K562 (cell line): ENCODE data around the gene RELA. TPM values are rescaled to one million over a fixed set of nuclear protein-coding genes. Genes with fewer than 3 reads are reported as not detected.
A peak's percentile ranks its signal among the peaks of the same experiment; 100 is the strongest.

ENCODE experiments used
- BRCA1 ChIP-seq, 2 experiments: fragments of 450-650 bp in 1 of 2; sonication (generic) in 1 of 2; formaldehyde crosslinking in 1 of 2; IDR thresholded peaks; 2 replicates each; pipeline versions ENCODE4 v1.5.0 to v1.6.1; 2017 to 2020; ENCODE audit warnings: mild to moderate bottlenecking in 1 of 2, missing genetic modification reagents in 1 of 2
- CBFA2T3 ChIP-seq: fragments of 450-650 bp; IDR thresholded peaks from 2 replicates; pipeline ENCODE4 v1.6.1; 2017
- ETS2 ChIP-seq: IDR thresholded peaks from 2 replicates; pipeline ENCODE4 v1.6.1; 2016; ENCODE audit warnings: borderline replicate concordance, missing genetic modification characterization, mild to moderate bottlenecking, moderate library complexity, missing compliant biosample characterization; ENCODE audit not compliant: poor library complexity, severe bottlenecking
- FOXA3 ChIP-seq, 2 experiments: fragments of 450-650 bp in 1 of 2; sonication (generic) in 1 of 2; formaldehyde crosslinking; IDR thresholded peaks in 1 of 2; conservative IDR thresholded peaks in 1 of 2; 2 replicates each; pipeline versions ENCODE4 v1.4.0 to v1.8.0; 2020 to 2022; ENCODE audit warnings: mild to moderate bottlenecking in 2 of 2, missing genetic modification reagents in 1 of 2
- HDAC6 ChIP-seq: IDR thresholded peaks from 2 replicates; pipeline ENCODE4 v1.6.1; 2012; ENCODE audit warnings: low read depth, mild to moderate bottlenecking, control low read depth, inconsistent platforms, low read length, moderate library complexity
- HNRNPLL ChIP-seq: fragments of 200-400 bp; formaldehyde crosslinking; IDR thresholded peaks from 2 replicates; pipeline ENCODE4 v1.6.1; 2017; ENCODE audit warnings: low read length, low read depth, mild to moderate bottlenecking; ENCODE audit not compliant: poor library complexity, severe bottlenecking
- MEF2D ChIP-seq: conservative IDR thresholded peaks from 2 replicates; pipeline ENCODE4 v1.6.1; 2016; ENCODE audit warnings: low read depth, missing genetic modification characterization, missing compliant biosample characterization
- NFYB ChIP-seq: IDR thresholded peaks from 2 replicates; pipeline ENCODE4 v1.6.1; 2011; ENCODE audit warnings: mild to moderate bottlenecking, moderate library complexity; ENCODE audit not compliant: insufficient read length; ENCODE audit errors: extremely low read depth
- NONO ChIP-seq, 2 experiments: fragments of 200-400 bp in 1 of 2; fragments of 450-650 bp in 1 of 2; formaldehyde crosslinking in 1 of 2; IDR thresholded peaks; 2 replicates each; pipeline ENCODE4 v1.6.1; 2017; ENCODE audit warnings: low read depth in 2 of 2, mild to moderate bottlenecking in 2 of 2, moderate library complexity in 2 of 2, low read length in 1 of 2
- PHTF2 ChIP-seq: fragments of 250-450 bp; sonication (Bioruptor Pico); IDR thresholded peaks from 2 replicates; pipeline ENCODE4 v1.5.0; 2021; ENCODE audit warnings: mild to moderate bottlenecking
- RAD21 ChIP-seq, 2 experiments: fragments of 250-450 bp in 1 of 2; fragments of 450-650 bp in 1 of 2; sonication (Bioruptor Pico) in 1 of 2; formaldehyde crosslinking in 1 of 2; IDR thresholded peaks in 1 of 2; conservative IDR thresholded peaks in 1 of 2; 2 replicates each; pipeline versions ENCODE4 v1.4.0 to v1.8.0; 2020 to 2022; ENCODE audit warnings: mild to moderate bottlenecking in 2 of 2, moderate library complexity in 1 of 2
- TAF7 ChIP-seq: fragments of 450-650 bp; IDR thresholded peaks from 2 replicates; pipeline ENCODE4 v1.6.1; 2016; ENCODE audit warnings: missing genetic modification characterization, missing compliant biosample characterization
- ZBTB9 ChIP-seq: fragments of 450-650 bp; formaldehyde crosslinking; IDR thresholded peaks from 2 replicates; pipeline ENCODE4 v1.4.0; 2020; ENCODE audit warnings: mild to moderate bottlenecking, moderate library complexity
- ZFP30 ChIP-seq: fragments of 250-450 bp; sonication (Bioruptor Pico); IDR thresholded peaks from 2 replicates; pipeline ENCODE4 v1.8.0; 2022; ENCODE audit warnings: moderate library complexity, mild to moderate bottlenecking, inconsistent platforms, borderline replicate concordance
- ZFP36 ChIP-seq: fragments of 150-350 bp; IDR thresholded peaks from 2 replicates; pipeline ENCODE4 v1.6.1; 2018; ENCODE audit warnings: low read length, low read depth; ENCODE audit not compliant: partially characterized antibody
- ZKSCAN8 ChIP-seq: fragments of 200-800 bp; sonication (Bioruptor generic); IDR thresholded peaks from 2 replicates; pipeline ENCODE4 v1.6.1; 2016; ENCODE audit warnings: missing genetic modification characterization, missing compliant biosample characterization
- ZNF24 ChIP-seq: fragments of 450-650 bp; IDR thresholded peaks from 2 replicates; pipeline ENCODE4 v1.6.1; 2016
- ZNF354B ChIP-seq: fragments of 250-450 bp; sonication (Bioruptor Pico); IDR thresholded peaks from 2 replicates; pipeline ENCODE4 v1.4.0; 2020
- ZNF592 ChIP-seq: fragments of 450-650 bp; IDR thresholded peaks from 2 replicates; pipeline ENCODE4 v1.6.1; 2017; ENCODE audit warnings: antibody characterized with exemption, mild to moderate bottlenecking
- ZNF780A ChIP-seq: fragments of 250-450 bp; sonication (Bioruptor Pico); IDR thresholded peaks from 2 replicates; pipeline ENCODE4 v1.5.0; 2021; ENCODE audit warnings: mild to moderate bottlenecking
- polyA plus RNA-seq, 8 experiments: library from polyadenylated mRNA; depleted of rRNA in 4 of 8; stranded (reverse) in 5 of 8; unstranded in 3 of 8; fragments of >200 nt; fragmentation: Nextera tagmentation in 2 of 8; fragmentation: Illumina TruSeq in 1 of 8; extraction: Ambion mirVana in 2 of 8; extraction: Trizol in 1 of 8; gene quantifications; 2 replicates each; pipeline versions ENCODE4 v1.2.1 to v1.2.3, GENCODE V29; 2011 to 2014; ENCODE audit warnings: inconsistent platforms in 1 of 8, missing spikeins in 1 of 8
- total RNA-seq, 7 experiments: library from RNA; depleted of rRNA in 6 of 7; stranded (reverse); fragments of >200 nt in 6 of 7; fragmentation: Illumina TruSeq in 2 of 7; extraction: Trizol in 2 of 7; gene quantifications; 2 replicates each; pipeline versions ENCODE4 v1.2.1 to v1.2.3, GENCODE V29; 2011 to 2021; ENCODE audit warnings: low replicate concordance in 1 of 7

Gene RELA
- total and polyA plus RNA-seq, 9 of the 15 experiments (the other 6 are each of a cell fraction or from before 2014, with no cell fraction given): 6.0 to 67.4 (median 20.6) TPM

- peak; percentile 72; the same call in 1 of the 2 replicates for TF ChIP-seq ZNF592
- no peak for TF ChIP-seq ZFP30 (CRISPR knock-in tag)
- TF ChIP-seq ZFP36: peak; percentile 39
- TF ChIP-seq ETS2 (tag): no peak
- TF ChIP-seq BRCA1 (IDR thresholded peaks at IDR 0.05): no peak
- no peak for TF ChIP-seq BRCA1 (CRISPR knock-in tag; IDR thresholded peaks at IDR 0.05)
- no peak for TF ChIP-seq HNRNPLL
- peak; percentile 79 for TF ChIP-seq MEF2D (tag)
- TF ChIP-seq ZNF24: no peak
- TF ChIP-seq CBFA2T3: peak; percentile 39
- 0 out of 2 replicates have a peak, but pooled peaks have one; percentile 52 for TF ChIP-seq ZKSCAN8 (CRISPR knock-in tag)
- no peak; the same call in 1 of the 2 replicates for TF ChIP-seq ZNF354B (CRISPR knock-in tag)
- TF ChIP-seq RAD21 (CRISPR knock-in tag; conservative IDR thresholded peaks at IDR 0.05 in 1 of 2, IDR thresholded peaks at IDR 0.05 in 1 of 2): peak; percentile 96 to 97
- no peak for TF ChIP-seq ZNF780A (CRISPR knock-in tag)
- peak; percentile 97 for TF ChIP-seq TAF7
- peak; percentile 49 for TF ChIP-seq NFYB
- TF ChIP-seq PHTF2 (CRISPR knock-in tag): 0 out of 2 replicates have a peak, but pooled peaks have one; percentile 47
- TF ChIP-seq NONO (IDR thresholded peaks at IDR 0.05; ENCODE audit: low read depth in 2 of 2, low read length in 1 of 2): peak in 1 of 2 experiments; percentile 44; a peak in 1 of 4 replicates
- no peak for TF ChIP-seq HDAC6
- no peak for TF ChIP-seq FOXA3 (CRISPR knock-in tag; conservative IDR thresholded peaks at IDR 0.05 in 1 of 2, IDR thresholded peaks at IDR 0.05 in 1 of 2)
- TF ChIP-seq ZBTB9: peak; percentile 95
These were observed 49.3 kb upstream of the RELA start, which contains the start of gene KAT5 (continued) for GRCh38 chr11:65711785-65712632.
